Measurements from ENCODE around the gene PPT1.
A peak's percentile ranks its signal among the peaks of the same experiment; 100 is the strongest.

The PPT1 gene

GRCh38 chr1:40096977-40097782, at the start of gene PPT1:
Gene PPT1, minus strand, starts transcription at chr1:40097252. Its CDS starts 14 bp downstream, at chr1:40097238.
- DNase-seq: peak; percentile 44 to 67

DNA sequence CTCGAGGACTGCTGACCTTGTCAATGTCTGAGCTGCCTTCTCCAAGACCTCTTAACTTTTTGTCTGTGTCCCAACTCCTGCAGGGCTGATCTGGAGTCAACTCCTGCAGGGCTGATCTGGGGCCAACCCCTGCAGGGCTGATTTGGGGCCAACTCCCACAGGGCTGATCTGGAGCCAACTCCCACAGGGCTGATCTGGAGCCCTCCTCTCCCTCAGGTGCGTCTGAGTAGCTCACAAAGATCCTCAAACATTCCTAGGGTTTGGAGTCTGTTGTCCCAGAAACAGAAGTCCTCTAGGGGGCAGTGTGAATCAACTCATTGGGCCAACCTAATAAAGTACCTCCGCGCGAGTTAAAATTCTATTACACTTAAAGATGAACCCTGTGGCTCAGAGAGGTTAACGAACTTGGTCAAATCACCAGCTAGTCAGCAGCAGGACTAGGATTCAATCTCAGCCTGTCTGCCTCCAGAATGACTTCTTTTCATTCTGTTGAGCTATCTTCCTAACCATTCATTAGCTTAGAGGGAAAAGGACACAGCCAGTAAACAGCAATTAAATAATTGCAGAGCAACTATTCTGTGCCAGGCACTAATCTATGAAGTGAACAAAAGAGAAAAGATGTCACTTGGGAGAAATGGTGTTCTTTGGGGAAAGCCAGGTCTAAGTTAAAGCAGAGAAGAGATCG, 47.0 kb upstream of the PPT1 start:
- peak; percentile 71 to 81 for DNase-seq

GRCh38 chr1:40141878-40142535, 45.0 kb upstream of the PPT1 start:
- DNase-seq: no peak

- DNase-seq: peak in 1 of 2 experiments; percentile 11
Observed at GRCh38 chr1:40140211-40140973, 43.3 kb upstream of the PPT1 start.

DNA sequence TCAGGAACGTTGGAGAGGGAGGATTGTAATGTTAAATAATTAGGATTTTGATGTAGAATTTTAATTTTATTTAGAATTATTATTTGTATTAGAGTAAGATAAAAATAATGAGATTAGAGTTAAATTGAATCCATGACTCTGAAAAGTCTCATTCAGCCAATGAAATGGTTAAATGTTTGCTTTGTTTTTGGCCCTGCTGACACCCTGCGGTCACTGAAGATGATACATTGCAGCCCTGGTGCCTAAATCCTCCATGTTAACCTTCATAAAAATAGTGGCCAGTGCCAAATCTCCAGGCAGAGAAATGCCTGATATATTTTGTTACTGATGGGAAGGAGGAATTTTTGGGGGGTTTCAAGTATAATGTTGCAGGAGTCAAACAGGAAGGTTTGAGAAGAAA, 36.8 kb upstream of the PPT1 start:
- DNase-seq: no peak

GRCh38 chr1:40133312-40133665, 36.2 kb upstream of the PPT1 start:
- DNase-seq: no peak

- DNase-seq: no peak
Observed at GRCh38 chr1:40132383-40133311, 35.6 kb upstream of the PPT1 start.

- peak; percentile 32 to 42 for DNase-seq
Observed at GRCh38 chr1:40130892-40131291, 33.8 kb upstream of the PPT1 start.

- no peak for DNase-seq
Observed at GRCh38 chr1:40122855-40123254, 25.8 kb upstream of the PPT1 start.

GRCh38 chr1:40120128-40120527, 23.1 kb upstream of the PPT1 start:
- DNase-seq: no peak

DNA sequence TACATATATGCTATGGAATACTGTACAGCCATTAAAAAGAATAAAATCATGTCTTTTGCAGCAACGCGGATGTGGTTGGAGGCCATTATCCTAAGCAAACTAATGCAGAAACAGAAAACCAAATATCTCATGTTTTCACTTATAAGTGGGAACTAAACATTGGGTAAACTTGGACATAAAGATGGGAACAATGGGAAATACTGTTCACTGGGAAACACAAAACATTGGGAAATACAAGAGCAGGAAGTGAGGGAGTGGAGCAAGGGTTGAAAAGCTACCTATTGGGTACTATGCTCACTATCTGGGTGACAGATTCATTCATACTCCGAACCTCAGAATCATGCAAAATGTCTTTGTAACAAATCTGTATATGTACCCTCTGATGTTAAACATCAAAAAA, 17.3 kb upstream of the PPT1 start:
- no peak for DNase-seq

DNA sequence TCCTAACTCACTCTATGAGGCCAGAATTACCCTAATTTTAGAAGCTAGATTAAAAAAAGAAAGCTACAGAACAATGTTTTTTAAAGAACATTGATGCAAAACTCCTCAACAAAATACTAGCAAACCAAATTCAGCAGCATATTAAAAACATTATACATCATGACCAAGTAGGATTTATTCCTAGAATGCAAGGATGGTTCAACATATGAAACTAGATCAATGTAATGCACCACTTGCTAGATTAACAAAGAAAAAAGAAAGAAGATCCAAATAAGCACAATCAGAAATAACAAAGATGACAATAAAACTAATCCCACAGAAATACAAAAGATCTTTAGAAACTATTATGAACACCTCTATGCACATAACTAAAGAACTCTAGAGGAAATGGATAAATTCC, 13.3 kb upstream of the PPT1 start:
- DNase-seq: no peak

- no peak for DNase-seq
Observed at GRCh38 chr1:40107290-40107959, 10.4 kb upstream of the PPT1 start.

DNA sequence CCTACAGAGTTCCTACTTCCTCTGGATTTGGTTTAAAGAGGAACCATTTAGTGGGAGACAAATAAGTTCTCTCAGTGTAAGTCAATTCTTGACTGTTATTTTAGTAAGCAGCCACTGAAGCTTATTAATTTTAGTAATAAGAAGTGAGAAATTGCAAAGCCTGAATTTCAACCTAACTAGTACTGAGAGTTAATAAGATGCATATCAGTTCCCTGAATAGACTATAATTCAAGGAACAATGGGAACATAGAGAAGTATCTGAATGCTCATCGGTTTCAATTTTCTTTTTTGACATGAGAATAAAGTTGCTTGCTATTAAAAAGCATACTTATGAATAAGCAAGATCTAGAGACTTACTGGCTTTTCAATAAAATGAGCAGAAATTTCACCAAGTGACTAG, 8.0 kb upstream of the PPT1 start:
- DNase-seq: no peak

DNA sequence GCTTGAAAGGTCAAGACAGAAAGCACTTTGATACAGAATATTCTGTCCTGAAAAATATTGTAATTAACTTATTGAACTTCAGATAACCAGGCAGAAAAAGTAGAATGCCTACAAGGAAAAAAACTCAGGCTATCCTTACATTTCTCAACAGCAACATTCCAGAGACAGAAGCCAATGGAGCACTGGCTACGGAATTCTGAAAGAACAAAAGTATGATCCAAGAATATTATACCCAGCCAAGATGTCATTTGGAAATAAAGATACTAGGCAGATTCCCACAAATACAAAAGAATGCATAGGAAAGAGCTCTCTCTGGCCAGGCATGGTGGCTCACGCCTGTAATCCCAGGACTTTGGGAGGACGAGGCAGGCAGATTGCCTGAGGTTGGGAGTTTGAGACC, 5.8 kb upstream of the PPT1 start:
- no peak for DNase-seq

- no peak for DNase-seq
Observed at GRCh38 chr1:40102038-40102437, 5.0 kb upstream of the PPT1 start.

GRCh38 chr1:40096646-40096976, 441 bp downstream of the PPT1 start:
- no peak for DNase-seq

DNA sequence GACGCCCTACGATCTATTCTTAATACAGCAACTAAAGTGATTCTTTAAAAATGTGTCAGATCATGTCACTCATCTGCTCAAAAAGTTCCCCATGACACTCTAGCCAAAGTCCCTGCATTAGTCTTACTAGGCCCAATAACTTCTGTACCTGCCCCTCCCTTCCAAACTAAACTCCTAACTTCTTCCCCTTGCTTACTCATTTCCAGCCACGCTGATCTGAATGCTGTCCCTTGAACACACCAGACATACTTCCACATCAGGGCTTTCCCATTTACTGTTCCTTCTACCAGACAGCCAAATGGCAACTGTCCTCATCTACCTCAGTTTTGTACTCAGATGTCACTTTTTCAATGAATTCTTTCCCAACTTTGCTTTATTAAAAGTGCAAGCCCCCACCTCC, 1.2 kb downstream of the PPT1 start:
- no peak for DNase-seq

GRCh38 chr1:40094466-40095110, 2.5 kb downstream of the PPT1 start:
- DNase-seq: peak; percentile 15 to 16

GRCh38 chr1:40092706-40093639, 4.1 kb downstream of the PPT1 start:
- no peak for DNase-seq

Measured in Kasumi-1 (cell line).